H1 (cell line): ENCODE results near the gene IL27RA. TPM values are rescaled to one million over a fixed set of nuclear protein-coding genes. Genes with fewer than 3 reads are reported as not detected.

ENCODE experiments used
- SP1 ChIP-seq: IDR thresholded peaks from 2 replicates; pipeline ENCODE4 v1.6.1; 2011; ENCODE audit warnings: low read depth, low read length
- polyA plus RNA-seq, 7 experiments: library from polyadenylated mRNA; depleted of rRNA in 3 of 7; stranded (reverse) in 5 of 7; unstranded in 2 of 7; fragments of >200 nt in 5 of 7; fragments of 200-250 nt in 2 of 7; gene quantifications; 1 replicate in 5 of 7; 2 replicates in 1 of 7; 4 replicates in 1 of 7; pipeline versions ENCODE4 v1.2.1 to v1.2.3, GENCODE V29; 2011 to 2013; ENCODE audit warnings: missing spikeins in 2 of 7, mixed read lengths in 2 of 7
- total RNA-seq: library from RNA; stranded (reverse); fragmentation: NEBNext Ultra II Directional; extraction: Animal tissue kit (Norgen Biotek cat#: 25700); gene quantifications from 2 replicates; pipeline ENCODE4 v1.2.1, GENCODE V29; 2021

IL27RA gene
- total and polyA plus RNA-seq, 2 of the 8 experiments (the other 6 are each of a cell fraction or from before 2014, with no cell fraction given), result 9.9 to 14.7 TPM

DNA sequence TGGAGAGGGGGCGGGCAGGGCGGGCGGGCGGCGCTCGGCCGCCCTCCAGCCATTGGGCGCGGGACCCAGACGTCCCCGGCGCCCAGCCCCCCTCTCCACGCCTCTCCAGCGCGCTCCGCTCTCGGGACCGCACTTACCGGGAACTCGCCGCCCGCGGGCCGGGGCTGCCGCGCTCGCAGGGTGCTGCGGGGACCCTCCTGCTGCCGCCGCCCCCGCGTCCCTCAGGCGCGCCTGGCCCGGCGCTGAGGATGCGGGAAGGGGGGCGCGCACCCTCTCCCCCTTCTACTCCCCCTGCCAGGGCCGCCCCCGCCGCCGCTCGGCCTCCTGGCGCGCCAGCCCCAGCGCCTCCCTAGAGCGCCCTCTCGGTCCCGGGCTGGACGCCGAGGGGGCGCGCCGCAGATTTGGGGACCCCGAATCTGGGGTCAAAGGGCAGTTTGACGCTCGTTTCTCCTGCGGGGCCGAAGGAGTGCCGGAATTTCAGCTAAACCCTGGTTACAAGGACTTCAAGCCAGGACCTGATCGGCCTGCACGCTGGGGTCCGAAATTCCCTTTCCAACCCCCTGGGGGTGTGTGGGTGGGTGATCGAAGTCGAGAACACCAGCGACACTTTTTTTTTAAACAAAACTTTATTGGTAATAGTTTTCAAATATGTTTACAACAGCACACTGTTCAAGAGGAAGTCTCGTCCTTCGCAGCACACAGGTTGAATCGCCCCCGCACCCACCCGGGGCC, 59.7 kb downstream of the IL27RA start (continued):
- TF ChIP-seq SP1, result no peak
